H54 (cell line): Measurements from ENCODE around the gene FAM234A.

ENCODE experiments used
- DNase-seq: peaks from one replicate; pipeline ENCODE4 v3.0.0; 2011; ENCODE audit warnings: low spot score, mixed read lengths; ENCODE audit not compliant: insufficient read length
- FAIRE-seq: peaks from 3 replicates; lab custom pipeline; 2011; peaks lifted over from hg19 to GRCh38; lab: Jason Lieb, UNC
- POLR2A ChIP-seq: IDR thresholded peaks from 2 replicates; pipeline ENCODE4 v1.6.1; 2011; ENCODE audit warnings: low read depth, mild to moderate bottlenecking, low read length

FAM234A gene

DNA sequence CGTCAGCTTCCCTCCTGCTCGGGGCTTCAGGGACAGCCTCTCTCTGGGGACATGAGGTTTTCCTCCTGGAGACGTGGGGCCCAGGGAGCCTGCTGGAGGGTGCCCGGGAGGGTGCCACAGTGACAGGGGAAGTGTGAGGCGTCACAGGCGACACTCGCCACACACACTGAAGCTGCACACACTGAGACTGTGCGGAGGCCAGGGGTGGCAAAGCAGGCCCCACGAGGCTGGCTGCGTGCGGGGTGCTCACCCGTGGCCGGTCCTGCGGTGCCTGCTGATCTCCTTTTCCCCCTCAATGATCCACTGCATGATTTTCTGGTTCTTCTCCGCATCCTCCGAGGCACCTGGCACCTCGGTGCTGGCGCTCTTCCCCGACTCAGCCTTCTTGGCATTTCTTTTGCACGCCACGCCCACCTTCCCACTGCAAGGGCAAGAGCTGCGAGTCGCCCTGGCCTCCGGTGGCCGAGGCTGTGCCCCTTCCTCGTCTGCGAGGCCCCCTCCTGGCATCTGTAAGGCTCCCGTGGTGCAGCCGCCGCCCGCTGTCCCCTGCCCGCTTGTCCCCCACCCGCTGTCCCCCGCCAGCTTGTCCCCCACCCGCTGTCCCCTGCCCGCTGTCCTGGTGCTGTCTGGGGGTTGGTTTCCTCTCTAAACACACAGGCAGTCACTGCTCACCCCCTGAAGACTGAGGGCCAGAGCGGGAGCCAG lies 62.3 kb downstream of the FAM234A start:
- no peak for DNase-seq
- TF ChIP-seq POLR2A: no peak
- no peak for FAIRE-seq

DNA sequence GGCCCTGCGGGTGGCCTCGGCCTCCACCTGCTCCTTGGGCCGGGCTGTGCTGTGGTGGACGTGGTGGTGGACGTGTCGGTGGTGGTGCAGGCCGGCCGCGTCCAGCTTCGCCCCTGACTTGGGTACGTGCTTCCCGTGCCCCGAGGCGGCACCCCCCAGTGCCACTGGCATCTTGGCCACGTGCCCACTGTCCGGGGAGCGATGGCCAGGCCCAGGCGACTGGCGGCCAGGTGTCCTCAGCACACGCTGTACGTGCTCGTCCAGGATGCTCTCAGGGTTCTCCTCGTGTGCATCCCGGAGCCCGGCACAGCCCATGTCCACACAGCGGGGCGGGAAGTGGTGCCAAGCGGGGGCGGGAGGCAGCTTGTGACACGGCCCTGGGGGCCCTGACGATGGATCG lies 63.2 kb downstream of the FAM234A start:
- TF ChIP-seq POLR2A: no peak
- FAIRE-seq: no peak
- DNase-seq: no peak

DNA sequence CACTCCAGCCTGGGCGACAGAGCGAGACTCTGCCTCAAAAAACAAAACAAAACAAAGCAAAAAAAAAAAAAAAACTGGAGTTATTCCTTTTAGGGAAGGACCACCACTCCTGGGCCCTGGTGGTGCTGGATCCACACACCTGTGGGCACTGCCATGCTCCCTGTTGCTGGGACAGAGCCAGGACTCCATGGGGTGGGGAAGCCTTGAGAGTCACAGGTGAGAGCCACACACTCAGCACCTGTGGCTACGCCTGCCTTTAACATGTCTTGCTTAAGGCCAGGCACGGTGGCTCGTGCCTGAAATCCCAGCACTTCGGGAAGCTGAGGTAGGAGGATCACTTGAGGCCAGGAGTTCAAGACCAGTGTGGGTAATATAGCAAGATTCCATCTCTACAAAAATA lies 66.6 kb downstream of the FAM234A start:
- TF ChIP-seq POLR2A: no peak
- FAIRE-seq: no peak
- DNase-seq: no peak

DNA sequence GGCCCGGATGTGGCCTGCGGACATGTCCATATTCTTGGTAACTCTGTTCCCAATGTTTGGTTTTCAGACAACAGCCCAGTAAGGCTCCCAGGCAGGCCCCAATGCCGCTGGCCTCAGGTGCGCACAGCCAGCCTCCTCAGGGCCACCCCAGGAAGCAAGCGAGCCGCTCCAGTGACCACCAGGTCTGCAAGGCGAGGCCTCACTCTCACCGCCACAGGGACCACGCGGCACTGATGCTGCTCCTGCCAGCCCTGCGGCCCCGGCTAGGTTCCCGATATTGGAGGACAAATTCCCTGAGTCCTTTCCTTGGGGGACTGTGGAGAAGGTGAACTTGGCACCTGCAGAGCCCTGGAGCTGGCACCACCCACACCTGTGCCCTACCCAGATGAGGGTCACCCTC lies 67.3 kb downstream of the FAM234A start:
- no peak for DNase-seq
- no peak for TF ChIP-seq POLR2A
- no peak for FAIRE-seq

DNA sequence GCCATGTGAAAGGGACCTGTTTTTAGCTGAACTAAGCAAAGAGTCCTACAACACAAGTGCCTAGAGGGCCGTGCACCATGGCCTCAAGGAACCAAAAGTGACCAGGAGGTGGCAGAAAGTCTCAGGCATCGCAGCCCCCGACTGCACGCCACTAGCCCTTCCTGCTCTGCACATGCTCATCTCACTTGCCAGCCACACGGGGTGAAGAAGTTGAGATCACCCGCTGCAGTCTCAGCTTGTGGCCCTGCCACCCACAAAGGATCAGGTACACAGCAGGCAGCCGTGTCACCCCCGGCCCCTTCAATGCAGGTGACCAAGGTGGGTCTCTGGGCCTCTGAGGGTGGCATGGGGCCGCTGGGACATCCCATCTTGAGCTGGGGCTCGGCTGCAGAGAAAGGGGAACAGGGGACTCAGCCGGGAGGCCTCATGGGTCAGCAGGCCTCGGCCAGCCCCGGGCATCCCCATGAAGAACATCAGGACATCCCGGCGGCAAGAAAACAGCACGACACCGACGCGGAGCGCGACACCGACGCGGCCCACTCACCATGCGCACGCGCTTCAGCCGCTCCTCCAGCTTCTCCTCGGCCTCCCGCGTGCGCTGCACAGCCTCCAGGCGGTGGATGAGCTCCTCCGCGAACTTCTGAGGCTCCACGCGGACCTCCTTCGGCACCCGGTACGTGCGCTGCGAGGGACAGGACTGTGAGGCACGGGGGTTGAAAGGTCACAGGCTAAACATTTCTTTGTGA lies 69.3 kb downstream of the FAM234A start:
- no peak for TF ChIP-seq POLR2A
- no peak for DNase-seq
- FAIRE-seq: no peak

DNA sequence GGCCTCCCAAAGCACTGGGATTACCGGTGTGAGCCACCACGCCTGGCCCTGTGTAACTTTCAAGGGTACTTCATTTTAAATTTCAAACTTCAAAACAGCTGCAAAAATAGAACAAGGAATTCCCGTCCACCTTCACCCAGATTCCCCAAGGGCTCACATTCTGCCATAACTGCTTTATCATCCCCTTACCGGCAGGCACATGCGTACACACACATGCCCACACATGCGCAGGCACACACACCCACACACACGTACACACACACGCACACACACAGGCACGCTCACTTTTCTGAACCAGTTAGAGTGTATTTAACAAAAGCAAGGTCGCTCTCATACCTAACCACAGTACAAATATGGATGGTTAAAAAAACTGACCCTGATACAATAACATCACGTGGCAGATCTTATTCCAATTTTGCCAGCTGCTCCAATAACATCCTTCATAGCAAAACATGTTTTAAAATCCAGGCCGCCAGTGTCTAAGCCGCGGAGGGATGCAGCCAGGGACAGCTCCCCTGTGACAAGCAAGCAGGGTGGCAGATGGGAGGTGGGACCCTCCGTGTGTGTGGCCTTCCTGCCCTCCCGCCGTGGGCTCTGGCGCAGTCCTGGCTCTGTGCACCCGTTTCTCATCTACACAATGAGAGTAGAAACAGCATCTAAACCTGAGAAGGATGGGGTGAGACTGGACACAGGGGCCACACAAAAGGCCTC lies 71.5 kb downstream of the FAM234A start:
- no peak for DNase-seq
- TF ChIP-seq POLR2A: no peak
- no peak for FAIRE-seq

DNA sequence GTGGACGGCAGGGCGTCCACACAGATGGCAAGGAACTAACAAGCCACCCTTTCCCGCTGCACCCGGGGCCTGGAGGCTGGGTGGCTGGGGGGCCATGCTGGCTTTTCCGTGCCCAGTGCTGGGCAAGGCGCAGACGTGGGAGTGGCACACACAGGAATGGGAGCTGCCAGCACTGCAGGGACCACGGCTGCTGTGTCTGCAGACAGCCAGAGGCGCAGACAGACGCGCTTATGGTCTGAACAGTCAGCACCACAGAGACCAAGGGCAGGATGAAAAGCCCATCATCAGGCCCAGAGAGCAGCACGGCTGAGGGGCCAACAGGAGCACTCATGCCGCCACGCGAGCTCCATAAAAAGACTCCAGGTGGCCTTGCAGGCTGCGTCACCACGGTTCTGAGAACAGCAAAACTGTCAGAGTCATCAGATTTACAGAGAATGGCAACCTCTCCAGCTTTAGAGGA lies 72.3 kb downstream of the FAM234A start:
- DNase-seq (no peak), FAIRE-seq (no peak)
- TF ChIP-seq POLR2A: no peak

DNA sequence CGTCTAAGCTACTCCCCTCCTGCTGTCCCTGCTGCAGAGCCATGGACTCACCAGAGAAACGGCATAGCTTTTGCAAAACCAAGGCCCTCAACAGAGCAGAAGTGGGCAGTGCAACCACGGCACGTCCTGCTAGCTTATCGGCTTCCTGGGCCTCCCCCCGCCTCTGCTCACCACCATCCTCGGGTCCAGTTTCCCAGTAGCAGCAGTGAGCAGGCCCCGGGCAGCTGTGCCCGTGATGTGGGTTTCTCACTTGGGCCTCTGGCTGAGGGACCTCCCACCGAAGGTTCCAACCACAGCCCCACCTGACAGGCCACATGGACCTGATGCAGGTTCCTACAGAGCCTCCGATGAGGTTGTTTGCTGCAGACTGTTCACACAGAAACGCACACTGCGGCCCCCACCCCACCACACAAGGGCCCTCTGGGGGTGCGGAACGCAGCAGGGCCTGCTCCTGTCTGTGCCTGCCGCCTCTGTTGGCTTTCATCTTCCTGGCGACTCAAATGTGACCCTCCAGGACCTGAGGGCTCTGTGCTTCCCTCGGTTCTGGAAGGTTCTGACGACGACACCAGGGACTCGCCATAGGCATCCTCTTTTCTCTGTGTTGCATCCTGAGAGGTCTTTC lies 73.2 kb downstream of the FAM234A start:
- TF ChIP-seq POLR2A: no peak
- no peak for DNase-seq
- FAIRE-seq: no peak

DNA sequence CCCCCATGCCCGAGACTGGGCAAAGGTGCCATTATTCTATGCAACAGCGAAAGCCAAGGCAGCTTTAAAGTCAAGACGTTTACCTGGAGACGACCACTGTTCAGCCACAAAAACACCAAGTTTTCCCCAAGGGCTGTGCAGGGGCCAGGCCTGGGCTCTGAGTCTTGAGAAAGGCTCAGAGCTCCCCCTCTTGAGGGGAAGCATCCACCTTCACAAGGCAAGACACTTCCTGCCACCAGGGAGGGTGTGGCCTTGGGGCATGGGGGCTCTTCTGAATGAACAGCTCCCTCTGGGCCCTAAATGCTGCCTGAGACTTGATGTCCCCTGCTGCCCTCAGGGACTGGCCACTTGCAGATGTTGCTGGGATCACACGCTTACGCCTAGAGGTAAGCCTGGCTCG lies 74.9 kb downstream of the FAM234A start:
- no peak for FAIRE-seq
- TF ChIP-seq POLR2A: no peak
- DNase-seq: no peak

DNA sequence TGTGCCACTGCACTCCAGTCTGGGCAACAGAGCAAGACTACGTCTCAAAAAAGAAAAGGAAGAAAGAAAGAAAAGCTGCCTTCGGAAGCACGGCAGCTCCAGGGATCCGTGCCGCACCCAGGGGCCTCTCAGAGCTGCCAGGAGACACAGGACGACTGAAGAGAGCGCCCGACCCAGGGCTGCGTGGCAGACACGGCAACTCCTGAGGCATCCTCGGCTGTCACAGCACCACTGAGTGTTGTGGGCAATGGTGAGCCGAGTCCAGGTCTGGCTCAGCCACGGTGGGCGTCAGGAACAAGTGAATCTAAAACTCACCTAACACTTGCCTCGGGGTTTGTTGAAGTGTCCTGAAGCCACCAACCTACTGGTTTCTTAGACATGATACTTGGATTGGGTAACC lies 77.1 kb downstream of the FAM234A start:
- FAIRE-seq (no peak), DNase-seq (no peak)
- no peak for TF ChIP-seq POLR2A

DNA sequence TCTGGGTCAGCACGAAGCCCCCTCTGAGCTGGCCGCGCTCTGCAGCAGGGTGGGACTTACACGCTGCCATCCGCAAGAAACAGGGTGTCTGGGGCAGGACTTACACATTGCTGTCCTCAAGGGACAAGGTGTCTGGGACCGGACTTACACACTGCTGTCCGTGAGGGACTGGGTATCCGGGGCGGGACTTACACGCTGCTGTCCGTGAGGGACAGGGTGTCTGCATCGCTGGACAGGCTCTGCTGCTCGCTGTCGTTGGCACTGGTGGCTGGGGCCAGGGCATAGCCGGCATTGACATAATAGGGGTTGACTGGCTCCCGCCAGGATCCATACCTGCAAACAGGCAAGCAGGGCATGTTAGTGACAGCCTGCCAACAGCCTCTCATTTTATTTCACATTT lies 79.7 kb downstream of the FAM234A start:
- no peak for DNase-seq
- FAIRE-seq: no peak
- no peak for TF ChIP-seq POLR2A

DNA sequence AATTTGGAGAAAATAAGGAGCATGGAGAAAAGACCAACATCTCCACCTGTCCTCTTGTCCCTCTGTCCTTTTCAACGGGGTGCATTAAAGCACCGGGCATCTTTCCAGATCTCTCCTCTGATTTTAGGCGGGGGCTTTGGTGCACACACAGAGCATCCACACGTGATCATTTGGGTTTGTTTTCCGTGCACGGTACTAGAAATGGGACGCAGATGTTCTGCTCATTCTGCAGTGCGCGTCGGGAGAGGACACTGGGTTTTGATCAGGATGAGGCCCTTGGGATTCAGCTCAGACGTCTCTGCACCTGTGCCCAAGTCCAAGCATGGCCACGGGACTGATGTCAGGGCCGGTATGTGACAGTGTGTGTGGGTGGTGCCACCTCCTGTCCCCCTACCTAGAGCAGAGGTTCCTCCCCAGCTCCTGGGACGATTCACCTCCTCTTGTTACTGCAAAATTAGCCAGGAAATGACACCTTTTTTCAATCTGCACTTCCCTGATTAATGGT lies 80.2 kb downstream of the FAM234A start:
- no peak for FAIRE-seq
- DNase-seq: no peak
- TF ChIP-seq POLR2A: no peak
